ENCODE data around the gene MBNL2. TPM values are rescaled to one million over a fixed set of nuclear protein-coding genes. Genes with fewer than 3 reads are reported as not detected.

The MBNL2 gene
- total RNA-seq, 1 experiment from 2014 or later, result 0.17 TPM

GRCh38 chr13:97334690-97335089, 112.6 kb downstream of the MBNL2 start:
- 0 out of 2 replicates have a peak, but pooled peaks cover 2% of the 10 kb centered on the region for H3K4me1 ChIP-seq (ENCODE audit: insufficient read depth, low read length)
- no CpG with 5 or more reads among the region's 3 CpGs for WGBS (ENCODE audit: extremely low coverage, insufficient read length, low lambda C conversion rate)
- no peak overlapping the region for H3K14ac ChIP-seq (ENCODE audit: insufficient read depth, low read length)

More at GRCh38 chr13:97334690-97335089, 112.6 kb downstream of the MBNL2 start:
- Histone ChIP-seq H3K4me2 (ENCODE audit: insufficient read depth, insufficient read length, low read length) (no peak overlapping the region), H2BK20ac (ENCODE audit: low read depth, low read length, poor library complexity, severe bottlenecking) (no peak overlapping the region), H3K9me3 (ENCODE audit: control insufficient read depth, low read depth, low read length) (no peaks in the 10 kb centered on the region), H2AFZ (ENCODE audit: low read length) (no peak overlapping the region), H3K27ac (ENCODE audit: insufficient read length, low read depth, low read length) (no peak overlapping the region), H4K91ac (ENCODE audit: insufficient read length, low read depth, low read length) (no peak overlapping the region), H2BK5ac (ENCODE audit: insufficient read length, low read length) (no peak overlapping the region), H2BK15ac (ENCODE audit: low read depth, low read length) (no peak overlapping the region), H4K20me1 (ENCODE audit: control insufficient read depth, insufficient read depth, insufficient read length) (no peaks in the 10 kb centered on the region), H2AK5ac (ENCODE audit: insufficient read length, low read length) (no peak overlapping the region), H3K9ac (ENCODE audit: extremely low read depth, insufficient read length, low read length) (no peak overlapping the region), H4K8ac (replicated peaks; ENCODE audit: insufficient read length, low read depth, low read length) (no peak overlapping the region), H2BK12ac (ENCODE audit: insufficient read length, low read depth, low read length) (no peak overlapping the region), H3K79me1 (ENCODE audit: insufficient read depth, low read depth, low read length, poor library complexity, severe bottlenecking) (no peaks in the 10 kb centered on the region), H3K18ac (ENCODE audit: insufficient read length, low read depth, low read length) (no peak overlapping the region), H3K79me2 (ENCODE audit: insufficient read depth, low read length) (no peaks in the 10 kb centered on the region), H2BK120ac (ENCODE audit: low read depth, low read length, poor library complexity, severe bottlenecking) (no peak overlapping the region), H3K56ac (ENCODE audit: insufficient read length, low read depth, low read length) (no peak overlapping the region), H4K5ac (ENCODE audit: insufficient read length, low read depth, low read length) (no peak overlapping the region), H3K4ac (ENCODE audit: low read depth, low read length) (no peak overlapping the region), H3K27me3 (ENCODE audit: insufficient read depth, low read length) (no peaks in the 10 kb centered on the region), H3K23ac (ENCODE audit: insufficient read length, low read depth, low read length) (no peak overlapping the region), H3K23me2 (ENCODE audit: insufficient read length, low read depth, low read length, poor library complexity, severe bottlenecking) (no peaks in the 10 kb centered on the region), H3T11ph (ENCODE audit: low read length) (no peak overlapping the region)
- H3K36me3 Mint-ChIP-seq (ENCODE audit: insufficient read depth in 1 of 3, low read depth in 3 of 3), result no peaks in the 10 kb centered on the region
- H3K4me3 Mint-ChIP-seq, result no peak overlapping the region
- DNase-seq, result no peak
- no peaks in the 10 kb centered on the region for H3K9me3 Mint-ChIP-seq
- H3K4me1 Mint-ChIP-seq, result peaks cover 3 to 11% of the 10 kb centered on the region in 2 experiments
- no peaks in the 10 kb centered on the region for H3K27me3 Mint-ChIP-seq (ENCODE audit: low read depth)
- no peak for TF ChIP-seq CTCF (conservative IDR thresholded peaks at IDR 0.05)
- no peak overlapping the region for H3K27ac Mint-ChIP-seq

Data from H9 (cell line).